NOMO-1 treated with dmso at 0.1 percent for 144 hours (cell line): ENCODE results near the gene MAZ.
A peak's percentile ranks its signal among the peaks of the same experiment; 100 is the strongest.

Source experiments
- DNase-seq: peaks from one replicate; lab custom pipeline; 2025; ENCODE audit not compliant: unreplicated experiment; lab: John Stamatoyannopoulos, UW

Gene MAZ

DNA sequence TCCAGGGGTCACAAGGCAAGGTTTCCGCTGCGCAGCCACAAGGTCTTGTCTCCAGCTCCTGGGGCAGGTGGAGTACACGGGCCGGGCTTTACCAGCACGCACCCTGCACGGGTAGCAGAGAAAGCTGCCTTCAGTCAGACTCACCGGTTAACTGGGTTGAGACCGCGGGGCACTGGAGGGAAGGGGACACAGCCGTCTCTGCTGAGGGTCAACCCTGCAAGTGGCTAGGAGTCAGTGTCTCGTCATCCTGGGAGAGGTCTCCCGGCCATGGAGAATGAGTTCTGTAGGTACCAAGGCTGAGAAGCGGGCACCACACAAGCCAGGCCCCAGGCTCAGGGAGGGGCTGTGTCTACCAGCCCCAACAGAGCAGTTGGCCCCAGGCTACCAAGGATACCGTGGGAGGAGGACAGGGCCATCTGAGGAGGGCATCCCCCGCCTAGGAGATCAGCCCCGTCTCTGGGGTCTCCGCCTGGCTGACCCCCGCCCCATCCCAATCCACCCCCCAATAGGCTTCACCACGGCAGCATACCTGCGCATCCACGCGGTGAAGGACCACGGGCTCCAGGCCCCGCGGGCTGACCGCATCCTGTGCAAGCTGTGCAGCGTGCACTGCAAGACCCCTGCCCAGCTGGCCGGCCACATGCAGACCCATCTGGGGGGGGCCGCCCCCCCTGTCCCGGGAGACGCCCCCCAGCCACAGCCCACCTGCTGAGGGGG lies 2.9 kb downstream of the MAZ start:
- DNase-seq, result no peak

DNA sequence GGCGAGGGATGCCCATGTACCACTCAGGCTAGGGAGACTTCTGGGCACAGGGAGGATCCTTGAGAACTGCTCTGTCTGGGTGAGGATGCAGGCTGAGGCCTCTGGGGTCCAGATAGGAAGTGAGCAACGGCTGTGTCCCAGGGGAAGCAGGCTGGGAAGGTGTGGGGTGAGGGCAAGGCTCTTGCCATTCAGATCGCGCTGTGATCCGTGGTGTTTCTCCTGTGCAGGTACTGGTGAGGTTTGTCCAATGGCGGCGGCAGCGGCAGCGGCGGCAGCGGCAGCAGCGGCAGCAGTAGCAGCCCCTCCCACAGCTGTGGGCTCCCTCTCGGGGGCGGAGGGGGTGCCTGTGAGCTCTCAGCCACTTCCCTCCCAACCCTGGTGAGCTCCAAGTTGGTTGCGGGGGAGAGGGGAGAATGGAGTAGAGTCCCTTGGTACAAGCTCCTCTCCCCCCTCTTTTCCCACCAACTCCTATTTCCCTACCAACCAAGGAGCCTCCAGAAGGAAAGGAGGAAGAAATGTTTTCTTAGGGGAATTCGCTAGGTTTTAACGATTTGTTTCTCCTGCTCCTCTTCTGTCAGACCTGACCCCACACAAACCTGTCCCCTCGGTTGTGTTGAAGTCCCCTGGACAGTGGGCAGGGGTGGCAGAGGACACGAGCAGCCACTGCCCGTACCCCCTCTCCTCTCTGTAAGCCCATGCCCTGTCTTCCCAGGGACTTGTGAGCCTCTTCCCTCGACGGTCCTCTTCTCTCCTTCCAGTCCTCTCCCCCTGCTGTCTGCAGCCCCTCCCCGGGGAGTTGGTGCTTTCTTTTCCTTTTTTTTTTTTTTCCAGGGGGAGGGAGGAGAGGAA lies 3.7 kb downstream of the MAZ start:
- DNase-seq, result no peak

- no peak for DNase-seq
Measured at GRCh38 chr16:29810699-29811169, 4.4 kb downstream of the MAZ start.

GRCh38 chr16:29811170-29811895 lies 5.0 kb downstream of the MAZ start:
- peak; percentile 46 for DNase-seq

DNA sequence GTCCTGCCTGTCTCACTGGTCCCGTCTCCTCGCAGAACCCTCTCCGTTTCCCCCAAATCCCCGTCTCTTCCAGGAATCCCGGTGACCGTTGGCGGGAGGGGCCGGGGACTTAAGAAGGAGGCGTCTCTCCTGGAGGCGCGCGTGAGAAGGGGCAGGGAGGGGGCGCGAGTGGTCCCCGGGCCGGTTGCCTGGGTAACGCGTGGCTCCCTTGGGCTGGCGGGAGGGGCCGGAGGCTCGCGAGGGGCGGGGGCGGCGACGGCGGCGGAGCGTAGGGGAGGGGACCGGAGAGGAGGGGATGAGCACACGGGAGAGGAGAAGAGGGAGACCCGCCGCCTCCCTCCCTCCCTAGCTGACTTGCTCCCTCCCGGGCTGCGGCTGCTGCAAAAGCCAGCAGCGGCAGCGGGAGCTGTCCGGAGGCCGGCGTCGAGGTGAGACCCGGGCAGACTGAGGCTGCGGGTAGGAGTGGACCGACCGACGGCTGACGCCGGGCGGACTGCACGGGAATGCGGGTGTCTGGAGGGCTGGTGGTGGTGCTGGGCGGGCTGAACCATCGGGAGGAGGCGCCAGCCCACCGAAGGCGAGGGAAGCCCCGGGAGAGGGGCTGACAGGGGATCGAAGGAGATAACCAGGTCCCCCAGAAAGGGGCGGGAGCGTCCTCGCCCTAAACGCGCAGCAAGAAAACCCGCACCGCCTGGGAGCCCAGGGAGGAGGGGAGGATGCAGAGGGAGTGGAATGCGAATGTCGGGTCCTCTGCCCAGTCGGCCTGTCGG lies 5.8 kb downstream of the MAZ start, which contains the start of gene PRRT2:
PRRT2 (plus strand) TSS at position 298 of the 770 bp plus-strand sequence. CDS start 862 bp downstream, outside the sequence.
- DNase-seq, result no peak

DNA sequence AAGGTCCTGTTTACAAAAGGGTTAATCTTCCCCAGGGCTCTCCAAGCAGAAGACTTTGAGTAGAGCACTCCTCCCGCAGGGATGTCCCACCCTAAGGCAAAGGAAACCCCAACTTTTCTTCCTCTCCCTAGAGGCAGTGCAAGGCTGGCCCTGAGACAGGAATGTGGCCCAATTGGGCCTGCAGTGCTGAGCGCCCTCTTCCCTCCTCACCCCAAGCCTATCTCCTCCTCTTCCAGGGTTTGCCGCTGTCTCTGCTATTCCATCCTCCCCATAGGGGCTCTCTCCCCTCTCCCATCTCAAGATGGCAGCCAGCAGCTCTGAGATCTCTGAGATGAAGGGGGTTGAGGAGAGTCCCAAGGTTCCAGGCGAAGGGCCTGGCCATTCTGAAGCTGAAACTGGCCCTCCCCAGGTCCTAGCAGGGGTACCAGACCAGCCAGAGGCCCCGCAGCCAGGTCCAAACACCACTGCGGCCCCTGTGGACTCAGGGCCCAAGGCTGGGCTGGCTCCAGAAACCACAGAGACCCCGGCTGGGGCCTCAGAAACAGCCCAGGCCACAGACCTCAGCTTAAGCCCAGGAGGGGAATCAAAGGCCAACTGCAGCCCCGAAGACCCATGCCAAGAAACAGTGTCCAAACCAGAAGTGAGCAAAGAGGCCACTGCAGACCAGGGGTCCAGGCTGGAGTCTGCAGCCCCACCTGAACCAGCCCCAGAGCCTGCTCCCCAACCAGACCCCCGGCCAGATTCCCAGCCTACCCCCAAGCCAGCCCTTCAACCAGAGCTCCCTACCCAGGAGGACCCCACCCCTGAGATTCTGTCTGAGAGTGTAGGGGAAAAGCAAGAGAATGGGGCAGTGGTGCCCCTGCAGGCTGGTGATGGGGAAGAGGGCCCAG lies 6.7 kb downstream of the MAZ start:
- DNase-seq, result no peak

DNA sequence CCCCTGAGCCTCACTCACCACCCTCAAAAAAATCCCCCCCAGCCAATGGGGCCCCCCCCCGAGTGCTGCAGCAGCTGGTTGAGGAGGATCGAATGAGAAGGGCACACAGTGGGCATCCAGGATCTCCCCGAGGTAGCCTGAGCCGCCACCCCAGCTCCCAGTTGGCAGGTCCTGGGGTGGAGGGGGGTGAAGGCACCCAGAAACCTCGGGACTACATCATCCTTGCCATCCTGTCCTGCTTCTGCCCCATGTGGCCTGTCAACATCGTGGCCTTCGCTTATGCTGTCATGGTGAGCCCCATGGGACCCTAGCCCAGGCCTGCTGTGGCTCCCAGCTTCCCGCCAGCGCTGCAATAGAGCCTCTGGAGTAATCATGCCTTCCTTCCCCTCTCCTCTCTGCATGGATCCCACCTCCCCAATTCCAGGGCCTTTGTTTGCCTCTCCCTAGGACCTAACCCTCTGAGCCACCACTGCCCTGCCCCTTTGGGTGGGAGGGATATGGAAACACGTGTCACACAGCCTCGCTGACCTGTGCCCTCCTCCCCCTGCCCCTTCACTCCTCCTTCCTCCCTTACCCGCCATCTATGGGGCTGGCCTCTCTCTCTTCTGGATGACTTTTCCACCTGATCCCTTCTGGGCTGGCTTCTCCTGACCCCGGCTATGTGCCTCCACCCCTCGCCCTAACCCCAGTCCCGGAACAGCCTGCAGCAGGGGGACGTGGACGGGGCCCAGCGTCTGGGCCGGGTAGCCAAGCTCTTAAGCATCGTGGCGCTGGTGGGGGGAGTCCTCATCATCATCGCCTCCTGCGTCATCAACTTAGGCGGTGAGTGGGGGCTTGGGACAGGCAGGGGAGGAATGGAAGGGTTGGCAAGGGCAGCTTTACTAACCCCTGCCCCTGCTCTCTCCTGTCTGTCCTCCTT lies 7.6 kb downstream of the MAZ start:
- DNase-seq, result no peak

DNA sequence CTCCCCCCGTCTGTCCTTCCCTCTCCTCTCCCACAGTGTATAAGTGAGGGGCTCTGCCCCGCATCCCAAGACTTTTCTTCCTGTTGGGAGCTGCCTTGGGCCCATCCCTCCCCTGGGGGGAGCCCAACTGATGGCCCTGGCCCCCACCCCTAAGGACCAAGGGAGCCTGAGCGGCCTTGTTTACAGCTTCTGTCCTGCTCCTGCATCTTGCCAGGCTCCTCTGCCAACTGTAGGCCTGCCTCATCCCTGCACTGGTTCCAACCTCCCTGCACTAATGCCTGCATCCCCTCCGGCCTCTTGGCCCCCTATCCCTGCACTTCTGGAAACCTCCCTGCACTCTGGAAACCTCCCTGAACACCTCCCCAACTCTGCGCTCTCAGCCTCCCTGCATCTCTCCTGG lies 8.3 kb downstream of the MAZ start:
- no peak for DNase-seq

GRCh38 chr16:29815032-29815721 lies 8.8 kb downstream of the MAZ start:
- DNase-seq, result no peak

- peak; percentile 97 for DNase-seq
Measured at GRCh38 chr16:29815793-29816693, 9.7 kb downstream of the MAZ start, which contains the start of gene PAGR1. Gene PAGR1, plus strand, starts transcription at chr16:29816152. Its CDS starts 374 bp downstream, at chr16:29816526.

DNA sequence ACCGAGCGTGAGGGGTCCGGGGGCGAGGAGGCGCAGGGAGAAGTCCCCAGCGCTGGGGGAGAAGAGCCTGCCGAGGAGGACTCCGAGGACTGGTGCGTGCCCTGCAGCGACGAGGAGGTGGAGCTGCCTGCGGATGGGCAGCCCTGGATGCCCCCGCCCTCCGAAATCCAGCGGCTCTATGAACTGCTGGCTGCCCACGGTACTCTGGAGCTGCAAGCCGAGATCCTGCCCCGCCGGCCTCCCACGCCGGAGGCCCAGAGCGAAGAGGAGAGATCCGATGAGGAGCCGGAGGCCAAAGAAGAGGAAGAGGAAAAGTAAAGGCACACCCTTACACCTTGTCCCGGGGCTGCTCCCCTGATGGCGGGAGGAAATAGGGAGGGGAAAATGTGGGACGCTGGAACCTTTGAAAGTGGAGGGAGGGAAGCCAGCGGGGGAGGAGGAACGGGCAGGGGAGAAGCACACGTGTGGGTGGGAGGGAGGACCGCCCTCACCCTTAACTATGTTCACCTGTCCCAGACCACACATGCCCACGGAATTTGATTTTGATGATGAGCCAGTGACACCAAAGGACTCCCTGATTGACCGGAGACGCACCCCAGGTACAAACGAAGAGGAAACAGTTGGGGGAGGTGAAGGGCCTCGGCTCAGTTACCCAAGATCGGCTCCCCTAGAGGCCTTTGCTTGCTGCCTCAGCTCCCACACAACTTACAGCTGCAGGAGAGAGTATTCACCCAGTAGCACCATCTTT lies 10.5 kb downstream of the MAZ start:
- peak; percentile 63 for DNase-seq

DNA sequence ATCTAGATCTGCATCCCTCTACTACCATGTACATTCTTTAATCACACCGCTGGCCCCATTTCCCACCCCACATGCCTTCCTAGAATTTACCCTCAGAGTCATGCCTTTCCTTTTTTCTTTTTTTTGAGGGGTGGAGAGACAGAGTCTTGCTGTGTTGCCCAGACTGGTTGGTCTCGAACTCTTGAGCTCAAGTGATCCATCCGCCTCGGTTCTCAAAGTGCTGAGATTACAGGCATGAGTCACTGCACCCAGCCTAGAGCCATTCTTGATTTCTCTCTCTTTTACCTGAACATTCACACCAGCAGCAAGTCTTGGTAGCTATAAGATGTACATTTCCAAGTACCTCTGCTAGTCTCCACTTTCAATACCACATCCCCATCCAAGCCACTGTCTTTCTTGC lies 11.8 kb downstream of the MAZ start:
- DNase-seq, result no peak

DNA sequence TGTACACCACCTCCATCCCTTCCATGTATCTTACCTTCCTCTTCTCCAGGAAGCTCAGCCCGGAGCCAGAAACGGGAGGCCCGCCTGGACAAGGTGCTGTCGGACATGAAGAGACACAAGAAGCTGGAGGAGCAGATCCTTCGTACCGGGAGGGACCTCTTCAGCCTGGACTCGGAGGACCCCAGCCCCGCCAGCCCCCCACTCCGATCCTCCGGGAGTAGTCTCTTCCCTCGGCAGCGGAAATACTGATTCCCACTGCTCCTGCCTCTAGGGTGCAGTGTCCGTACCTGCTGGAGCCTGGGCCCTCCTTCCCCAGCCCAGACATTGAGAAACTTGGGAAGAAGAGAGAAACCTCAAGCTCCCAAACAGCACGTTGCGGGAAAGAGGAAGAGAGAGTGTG lies 13.2 kb downstream of the MAZ start:
- no peak for DNase-seq

- peak; percentile 70 for DNase-seq
Measured at GRCh38 chr16:29820271-29820701, 14.0 kb downstream of the MAZ start, which contains the start of gene MVP. Gene MVP, plus strand, starts transcription at chr16:29820462. Its CDS starts 10,088 bp downstream, at chr16:29830550.

- DNase-seq, result no peak
Measured at GRCh38 chr16:29820730-29821642, 14.7 kb downstream of the MAZ start.
